Measurements from ENCODE around the gene AOPEP.

The AOPEP gene

GRCh38 chr9:94872891-94873511 lies 146.5 kb downstream of the AOPEP start:
- DNase-seq = no peak

GRCh38 chr9:94874316-94874715 lies 147.8 kb downstream of the AOPEP start:
- DNase-seq = no peak

- no peak for DNase-seq
Observed at GRCh38 chr9:94875300-94876020, 149.0 kb downstream of the AOPEP start.

GRCh38 chr9:94878804-94879203 lies 152.3 kb downstream of the AOPEP start:
- DNase-seq = peak; percentile 47 to 64

GRCh38 chr9:94879230-94879629 lies 152.7 kb downstream of the AOPEP start:
- DNase-seq = no peak

GRCh38 chr9:94881023-94881422 lies 154.5 kb downstream of the AOPEP start:
- no peak for DNase-seq

- no peak for DNase-seq
Observed at GRCh38 chr9:94881454-94881853, 155.0 kb downstream of the AOPEP start.

- peak; percentile 24 to 49 for DNase-seq
Observed at GRCh38 chr9:94881940-94882339, 155.4 kb downstream of the AOPEP start.

- DNase-seq = no peak
Observed at GRCh38 chr9:94882966-94883641, 156.6 kb downstream of the AOPEP start.

GRCh38 chr9:94885854-94886447 lies 159.5 kb downstream of the AOPEP start:
- no peak for DNase-seq

- no peak for DNase-seq
Observed at GRCh38 chr9:94887721-94888120, 161.2 kb downstream of the AOPEP start.

- DNase-seq = no peak
Observed at GRCh38 chr9:94888775-94889174, 162.3 kb downstream of the AOPEP start.

GRCh38 chr9:94889628-94890027 lies 163.1 kb downstream of the AOPEP start:
- DNase-seq = no peak

GRCh38 chr9:94891183-94891582 lies 164.7 kb downstream of the AOPEP start:
- DNase-seq = no peak

GRCh38 chr9:94892675-94893074 lies 166.2 kb downstream of the AOPEP start:
- no peak for DNase-seq

GRCh38 chr9:94894094-94894699 lies 167.7 kb downstream of the AOPEP start:
- DNase-seq = no peak

GRCh38 chr9:94895668-94896067 lies 169.2 kb downstream of the AOPEP start:
- DNase-seq = no peak

GRCh38 chr9:94896512-94896911 lies 170.0 kb downstream of the AOPEP start:
- DNase-seq = no peak

GRCh38 chr9:94899464-94900221 lies 173.1 kb downstream of the AOPEP start:
- no peak for DNase-seq

- peak; percentile 31 to 42 for DNase-seq
Observed at GRCh38 chr9:94900222-94901018, 173.9 kb downstream of the AOPEP start.

GRCh38 chr9:94901019-94901363 lies 174.5 kb downstream of the AOPEP start:
- DNase-seq = no peak

GRCh38 chr9:94903961-94904421 lies 177.5 kb downstream of the AOPEP start:
- DNase-seq = no peak

All from inflammatory macrophage treated with lipopolysaccharide for 1 hour (primary cell).